Measurements from ENCODE around the gene DNAAF1.

The DNAAF1 gene

DNA sequence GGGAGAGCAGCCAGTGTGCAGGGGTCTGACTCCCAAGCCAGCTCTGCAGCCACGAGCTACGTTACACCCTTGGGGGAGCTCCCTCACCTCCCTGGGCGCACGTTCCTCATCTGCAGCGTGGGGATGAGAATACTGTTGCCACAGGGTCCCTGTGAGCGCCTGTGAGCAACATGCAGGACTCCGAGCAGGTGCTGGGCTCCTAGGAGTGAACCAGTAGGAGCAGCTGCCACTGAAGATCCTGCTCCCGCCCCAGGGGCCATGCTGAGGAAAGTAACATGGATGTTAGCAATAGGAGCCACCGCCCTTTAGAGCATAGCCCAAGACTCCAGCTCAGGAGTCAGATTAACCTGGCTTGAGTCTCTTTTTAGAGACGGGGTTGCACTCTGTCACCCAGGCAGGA, 15.9 kb downstream of the DNAAF1 start:
- DNase-seq (ENCODE audit: low read depth in 3 of 3) = no peak

DNA sequence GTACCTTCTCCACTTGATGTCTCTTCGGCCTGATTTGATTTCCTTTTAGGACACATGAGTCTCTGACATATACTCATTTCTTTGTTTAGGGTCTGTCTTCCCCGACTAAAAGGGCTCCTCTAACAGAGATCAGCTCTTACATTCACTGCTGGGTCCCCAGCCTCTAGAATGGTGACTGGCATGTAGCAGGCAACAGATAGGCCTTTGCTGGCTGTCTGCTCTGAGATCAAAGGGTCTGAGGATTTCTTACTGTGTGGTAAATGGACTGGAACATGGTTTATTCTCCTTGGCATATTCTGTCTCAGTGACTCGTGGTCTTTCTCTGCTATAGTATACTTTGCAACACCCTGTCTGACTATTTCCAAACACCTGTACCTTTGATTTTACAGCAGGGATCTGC, 16.7 kb downstream of the DNAAF1 start:
- no peak for DNase-seq (ENCODE audit: low read depth in 3 of 3)

DNA sequence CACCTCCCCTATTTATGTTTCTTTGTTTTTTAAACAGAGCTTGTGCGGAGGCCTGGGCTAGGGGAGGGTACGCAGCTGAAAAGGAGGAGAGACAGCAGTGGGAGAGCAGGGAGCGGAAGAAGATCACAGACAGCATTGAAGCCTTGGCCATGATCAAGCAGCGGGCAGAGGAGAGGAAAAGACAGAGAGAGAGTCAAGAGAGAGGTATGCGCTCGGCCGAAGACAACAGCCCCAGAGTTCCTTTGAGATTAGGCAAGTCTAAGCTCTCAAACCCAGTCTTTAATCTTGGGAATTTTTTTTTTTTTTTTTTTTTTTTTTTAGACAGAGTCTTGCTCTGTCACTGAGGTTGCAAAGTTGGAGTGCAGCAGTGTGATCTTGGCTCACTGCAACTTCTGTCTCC, 20.6 kb downstream of the DNAAF1 start:
- no peak for DNase-seq (ENCODE audit: low read depth in 3 of 3)

DNA sequence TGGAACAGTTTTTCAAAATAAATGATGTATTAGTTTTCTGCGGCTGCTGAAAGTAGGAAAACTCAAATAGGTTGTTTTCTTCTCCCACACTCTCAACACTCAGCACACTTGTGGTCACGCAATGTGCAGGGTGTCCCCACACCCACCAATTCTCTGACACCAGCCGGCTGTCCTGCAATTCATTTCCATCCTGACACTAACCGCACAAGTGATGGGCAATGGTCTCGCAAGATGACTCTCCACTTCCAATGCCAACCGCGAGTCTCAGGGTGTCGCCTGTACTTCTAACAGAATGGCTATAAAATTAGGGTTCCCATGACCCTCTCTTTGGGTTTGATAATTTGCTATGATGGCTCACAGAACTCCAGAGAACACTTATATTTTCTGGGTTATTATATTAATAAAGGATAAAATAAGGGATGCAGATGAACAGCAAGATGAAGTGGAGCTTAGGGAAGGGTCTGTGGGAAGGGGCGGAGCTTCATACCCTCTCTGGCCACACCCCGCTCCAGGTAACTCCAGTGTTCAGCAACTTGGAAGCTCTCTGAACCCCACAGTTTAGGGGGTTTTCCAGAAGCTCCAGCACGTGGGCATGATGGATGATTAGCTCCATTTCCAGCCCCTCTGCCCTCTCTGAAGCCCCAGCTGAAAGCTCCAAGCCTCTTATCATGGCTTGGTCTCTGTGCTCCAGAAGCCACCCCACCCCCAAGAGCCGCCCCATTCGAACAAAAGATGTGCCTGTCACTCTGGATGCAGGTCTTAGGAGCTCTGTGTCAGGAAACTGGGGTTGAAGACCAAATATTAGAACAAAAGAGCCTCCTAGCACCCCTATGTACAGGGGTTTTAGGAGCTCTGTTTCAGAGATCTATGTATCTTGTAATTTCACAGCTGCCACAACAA, 21.9 kb downstream of the DNAAF1 start:
- no peak for DNase-seq (ENCODE audit: low read depth in 3 of 3)

DNA sequence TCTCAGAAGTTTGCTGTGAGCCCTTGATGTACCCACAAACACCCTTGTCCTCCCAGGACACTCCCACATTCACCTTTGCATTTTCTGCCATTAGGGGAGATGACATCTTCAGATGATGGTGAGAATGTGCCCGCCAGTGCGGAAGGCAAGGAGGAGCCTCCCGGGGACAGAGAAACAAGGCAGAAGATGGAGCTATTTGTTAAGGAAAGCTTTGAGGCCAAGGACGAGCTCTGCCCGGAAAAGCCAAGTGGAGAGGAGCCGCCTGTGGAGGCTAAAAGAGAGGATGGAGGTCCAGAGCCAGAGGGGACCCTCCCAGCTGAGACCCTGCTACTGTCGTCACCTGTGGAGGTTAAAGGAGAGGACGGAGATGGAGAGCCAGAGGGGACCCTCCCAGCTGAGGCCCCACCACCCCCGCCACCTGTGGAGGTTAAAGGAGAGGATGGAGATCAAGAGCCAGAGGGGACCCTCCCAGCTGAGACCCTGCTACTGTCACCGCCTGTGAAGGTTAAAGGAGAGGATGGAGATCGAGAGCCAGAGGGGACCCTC, 24.7 kb downstream of the DNAAF1 start:
- no peak for DNase-seq (ENCODE audit: low read depth in 3 of 3)

DNA sequence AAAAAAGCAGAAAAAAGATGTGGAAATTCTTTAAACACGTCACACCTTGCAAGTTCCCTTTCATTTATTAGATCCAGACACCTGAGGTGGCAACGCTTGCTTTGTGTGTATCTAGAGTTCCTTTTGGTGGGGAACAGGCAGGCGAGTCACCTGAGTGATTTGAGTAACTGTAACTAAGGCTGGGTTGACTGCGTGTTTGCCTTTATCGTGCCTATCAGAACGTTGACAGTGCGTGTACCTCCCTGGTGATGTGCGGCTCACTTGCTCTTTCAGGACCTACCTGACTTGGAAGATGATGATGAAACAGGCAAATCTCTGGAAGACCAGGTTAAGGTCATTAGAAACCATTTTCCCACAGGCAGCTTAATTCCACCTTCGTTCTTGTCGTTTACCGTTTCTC, 29.3 kb downstream of the DNAAF1 start:
- DNase-seq (ENCODE audit: low read depth in 3 of 3) = no peak

DNA sequence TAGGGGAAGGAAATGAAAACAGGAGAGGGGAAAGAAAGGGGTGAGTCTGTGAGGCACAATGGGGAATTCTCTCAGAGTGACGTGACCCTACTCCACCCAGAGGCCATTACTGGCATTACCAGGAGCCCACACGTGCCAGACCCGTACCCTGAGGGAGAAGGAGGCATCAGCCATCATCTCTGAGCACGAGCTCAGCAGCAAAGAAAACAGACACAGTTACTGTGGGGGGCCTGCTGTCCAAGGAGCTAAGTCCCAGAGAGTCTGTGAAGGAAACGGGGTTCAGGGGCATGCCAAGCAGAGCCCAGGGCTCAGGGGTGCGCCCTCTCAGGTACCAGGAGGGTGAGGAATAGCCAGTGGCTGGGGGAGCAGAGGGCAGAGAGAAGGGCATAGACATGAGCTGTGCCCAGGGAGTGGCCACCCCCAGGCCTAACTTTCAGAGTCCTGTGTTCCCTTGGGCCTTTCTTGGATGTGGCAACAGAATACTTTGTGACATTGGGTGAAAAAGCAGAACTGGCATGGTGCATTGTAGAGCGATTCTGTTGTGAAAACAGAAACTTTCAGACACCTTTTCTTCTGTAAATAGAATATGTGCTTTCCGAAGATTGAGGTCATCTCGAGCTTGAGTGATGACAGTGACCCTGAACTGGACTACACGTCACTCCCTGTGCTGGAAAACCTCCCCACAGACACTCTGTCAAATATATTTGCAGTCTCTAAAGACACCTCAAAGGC, 30.4 kb downstream of the DNAAF1 start:
- DNase-seq (ENCODE audit: low read depth in 3 of 3) = peak; percentile 13 to 52 (median 45)

DNA sequence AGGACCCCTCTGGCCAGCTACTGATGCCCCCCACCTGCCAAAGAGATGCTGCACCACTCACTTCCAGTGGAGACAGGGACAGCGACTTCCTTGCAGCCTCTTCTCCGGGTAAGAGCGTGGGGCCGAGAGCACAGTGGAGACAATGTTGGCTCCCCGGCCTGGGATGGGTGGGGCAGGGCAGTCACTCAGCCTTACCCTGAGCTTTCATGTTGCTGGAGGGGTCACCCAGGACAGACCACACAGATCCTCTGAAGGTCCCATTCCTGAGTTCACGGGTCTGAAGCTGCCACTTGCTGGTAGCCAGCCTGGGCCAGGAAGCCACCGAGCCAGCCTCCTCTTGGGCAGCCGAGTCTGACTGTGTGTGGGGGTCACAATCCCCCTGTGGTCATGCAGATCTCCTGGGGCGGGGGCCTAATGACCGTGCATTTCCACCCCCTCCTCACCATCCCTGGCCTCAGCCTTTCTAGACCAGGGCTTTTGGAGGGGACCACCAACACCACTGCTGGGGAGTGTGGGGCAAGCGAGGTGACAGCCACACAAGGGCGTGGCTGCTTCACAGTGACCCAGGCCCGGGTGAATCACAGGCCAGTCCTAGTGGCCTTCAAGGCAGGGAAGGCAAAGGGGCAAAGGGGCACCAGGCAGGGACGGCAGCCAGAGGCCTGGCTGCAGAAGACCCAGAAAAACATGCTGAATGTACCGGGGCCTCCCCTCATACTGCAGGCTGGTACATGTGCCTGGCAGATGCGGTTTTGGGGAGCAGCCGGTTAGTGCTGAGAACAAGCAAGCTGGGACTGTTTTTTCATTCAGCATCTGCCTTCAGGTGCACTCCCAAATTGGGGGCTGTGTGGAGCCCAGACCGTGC, 31.3 kb downstream of the DNAAF1 start:
- DNase-seq (ENCODE audit: low read depth in 3 of 3) = no peak

DNA sequence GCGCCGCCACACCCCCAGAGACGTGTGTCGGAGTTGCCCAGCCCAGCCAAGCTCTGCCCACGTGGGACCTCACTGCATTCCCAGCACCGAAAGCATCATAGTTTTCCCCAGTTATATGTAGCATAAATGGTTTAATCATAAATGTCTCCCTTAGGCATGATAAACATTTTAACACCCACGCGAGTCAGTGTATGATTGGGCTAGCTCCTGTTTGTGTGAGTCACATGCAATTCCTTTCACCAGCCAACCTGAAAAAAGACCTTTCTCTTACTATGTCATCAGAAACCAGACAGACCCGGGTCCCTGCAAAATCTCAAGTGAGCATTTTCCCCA, 32.6 kb downstream of the DNAAF1 start:
- DNase-seq (ENCODE audit: low read depth in 3 of 3) = no peak

DNA sequence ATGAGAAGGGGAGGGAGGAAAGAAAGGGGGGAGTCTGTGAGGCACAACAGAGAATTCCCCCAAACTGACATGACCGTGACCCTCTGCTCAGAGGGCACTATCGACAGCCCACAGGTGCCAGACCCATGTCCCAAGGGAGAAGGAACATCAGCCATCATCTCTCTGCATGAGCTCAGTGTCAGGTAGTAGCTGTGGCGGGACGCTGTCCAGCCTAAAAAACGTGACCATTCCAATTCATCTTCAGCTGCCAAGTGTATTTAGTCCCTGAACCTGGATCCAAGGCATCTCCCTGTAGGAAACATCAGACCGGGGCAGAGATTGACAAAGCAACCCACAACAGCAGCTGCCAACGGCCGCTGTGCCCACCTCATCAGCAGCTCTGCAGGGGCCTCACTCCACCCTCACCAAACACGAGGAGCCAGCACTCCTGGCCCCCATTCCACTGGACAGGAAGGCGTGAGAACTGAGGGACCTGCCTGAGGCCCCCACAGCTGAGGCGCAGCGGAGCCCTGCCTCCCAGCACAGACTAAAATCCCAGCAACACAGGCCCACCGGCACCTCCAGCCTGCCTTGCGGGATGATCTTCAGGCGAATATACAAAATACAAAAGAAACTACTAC, 33.1 kb downstream of the DNAAF1 start:
- no peak for DNase-seq (ENCODE audit: low read depth in 3 of 3)

DNA sequence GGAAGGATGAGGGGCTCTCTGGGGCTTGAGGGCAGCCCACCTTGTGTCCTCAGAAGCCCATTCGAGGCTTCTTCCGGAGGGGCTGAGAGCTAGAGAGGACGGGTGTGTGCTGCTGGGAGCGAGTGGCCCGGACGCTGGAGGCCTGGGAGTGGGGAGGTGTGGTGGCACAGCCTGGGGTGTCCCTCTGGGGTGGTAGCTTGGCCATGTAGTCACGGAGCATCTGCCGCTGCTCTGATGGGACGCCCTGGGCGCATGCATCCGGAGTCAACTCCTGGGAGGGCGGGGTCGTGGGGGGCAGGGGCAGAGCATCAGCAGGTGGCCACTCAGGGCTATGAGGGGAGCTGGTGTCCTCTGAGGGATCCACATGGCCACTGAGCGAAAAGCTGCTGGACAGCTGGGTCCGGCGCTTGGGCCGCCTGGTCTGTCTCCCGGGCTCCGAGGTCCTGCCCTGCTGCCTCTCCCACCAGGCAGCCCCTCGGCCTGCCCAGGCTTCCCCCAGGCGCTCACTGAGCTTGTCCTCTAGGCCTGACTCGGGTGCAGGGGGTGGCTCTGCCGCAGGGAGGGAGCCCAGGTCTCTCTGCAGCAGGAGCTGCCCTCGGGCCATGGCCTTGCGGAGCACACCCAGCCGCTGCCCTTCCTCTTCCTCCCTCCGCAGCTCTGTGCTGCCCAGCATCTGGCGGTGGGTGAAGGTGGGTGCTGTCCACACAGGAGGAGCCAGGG, 33.9 kb downstream of the DNAAF1 start:
- DNase-seq (ENCODE audit: low read depth in 3 of 3) = no peak

DNA sequence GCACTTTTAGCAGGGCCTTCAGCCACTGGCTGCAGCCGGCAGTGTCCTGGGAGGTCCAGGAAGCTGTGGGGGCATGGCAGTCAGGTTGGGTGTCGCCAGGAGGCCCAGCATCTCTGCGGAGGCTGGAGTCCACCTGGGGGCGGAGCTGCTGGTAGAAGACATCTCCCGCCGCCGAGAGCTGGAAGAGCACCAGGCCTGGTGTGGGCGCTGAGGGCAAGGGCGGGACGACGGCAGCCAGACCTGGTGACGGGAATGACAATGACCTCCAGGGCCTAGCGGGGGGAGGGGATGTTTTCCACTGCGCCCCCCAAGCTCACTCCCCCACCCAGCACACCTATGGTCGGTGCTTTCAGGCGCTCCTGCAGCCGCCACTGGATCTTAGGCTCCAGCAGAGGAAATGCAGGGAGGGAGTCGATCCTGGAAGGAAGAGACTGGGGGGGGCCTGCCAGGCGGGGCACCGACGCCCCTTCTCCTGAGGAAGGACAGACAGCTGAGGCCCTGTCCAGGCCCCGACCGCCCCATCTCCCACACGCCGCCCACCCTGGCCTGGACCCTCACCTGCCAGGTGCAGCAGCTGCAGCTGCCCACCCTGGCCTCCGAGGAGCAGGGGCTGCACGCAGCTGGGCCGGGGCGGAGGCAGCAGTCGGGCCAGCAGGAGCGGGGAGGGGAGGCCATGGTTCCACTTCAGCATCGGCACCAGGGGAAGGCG, 34.7 kb downstream of the DNAAF1 start:
- no peak for DNase-seq (ENCODE audit: low read depth in 3 of 3)

DNA sequence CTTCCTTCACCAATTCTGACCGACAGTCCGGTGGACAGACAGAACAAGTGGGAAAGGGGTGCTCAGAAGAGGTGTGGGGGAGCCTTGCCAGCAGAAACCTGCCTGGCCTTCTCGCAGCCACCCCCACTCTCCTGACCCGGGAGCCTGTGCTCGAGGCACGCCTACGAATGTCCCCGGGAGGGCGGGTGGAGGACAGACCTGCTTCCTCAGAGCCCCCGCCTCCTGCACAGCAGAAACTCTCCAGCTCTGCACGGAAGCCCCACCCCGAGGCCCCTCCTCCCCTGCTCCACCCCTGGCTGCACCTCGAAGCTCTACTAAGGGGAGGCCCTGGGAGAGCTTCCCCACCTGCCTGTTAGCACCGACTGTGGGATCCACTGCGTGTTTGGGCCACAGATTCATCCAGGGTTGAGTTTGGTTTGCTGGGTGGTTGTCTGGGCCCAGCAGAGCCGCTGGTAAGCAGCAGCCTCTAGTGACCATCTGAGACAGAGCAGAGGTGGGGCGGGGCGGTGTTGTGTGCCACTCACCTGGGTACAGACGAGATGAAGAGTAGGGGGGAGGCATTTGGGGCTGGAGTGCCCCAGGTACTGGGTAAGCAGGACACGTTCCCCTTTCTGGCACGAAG, 35.5 kb downstream of the DNAAF1 start:
- DNase-seq (ENCODE audit: low read depth in 3 of 3) = no peak

DNA sequence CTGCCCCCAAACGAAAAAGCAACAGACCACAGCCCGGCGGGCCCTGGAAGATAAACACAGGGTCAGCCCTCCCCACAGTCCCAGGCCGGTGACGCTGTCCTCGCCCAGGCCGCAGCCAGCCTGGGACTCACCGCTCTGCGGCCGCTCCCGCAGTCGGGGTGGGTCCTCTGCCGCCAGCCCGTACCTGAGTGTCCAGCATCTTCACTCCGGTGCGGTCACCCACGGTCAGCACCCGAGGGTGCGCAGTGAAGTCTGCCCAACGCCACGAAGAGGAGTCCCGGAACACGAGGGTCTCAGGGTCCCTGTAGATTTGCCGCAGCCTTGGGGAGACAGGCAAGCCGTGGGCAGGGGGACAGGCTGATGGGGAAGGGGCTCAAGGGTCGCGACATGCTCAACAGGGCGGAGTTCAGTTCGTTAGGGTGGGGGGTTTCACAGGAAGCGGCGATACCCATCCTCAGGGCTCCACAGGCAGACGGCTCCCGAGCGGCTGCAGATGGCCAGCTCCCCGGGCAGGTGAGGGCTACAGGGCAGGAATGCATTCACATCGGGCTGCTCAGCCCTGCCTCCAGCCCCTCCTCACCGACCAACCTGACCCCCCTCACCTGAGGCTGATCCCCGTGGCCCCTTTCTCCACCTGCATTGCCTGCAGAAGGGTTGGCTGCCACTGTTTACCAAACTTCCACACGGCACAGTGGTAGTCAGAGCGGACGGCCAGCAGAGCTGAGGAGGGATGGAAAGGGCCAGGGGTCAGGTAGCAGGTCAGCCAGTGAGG, 36.2 kb downstream of the DNAAF1 start:
- DNase-seq (ENCODE audit: low read depth in 3 of 3) = no peak

DNA sequence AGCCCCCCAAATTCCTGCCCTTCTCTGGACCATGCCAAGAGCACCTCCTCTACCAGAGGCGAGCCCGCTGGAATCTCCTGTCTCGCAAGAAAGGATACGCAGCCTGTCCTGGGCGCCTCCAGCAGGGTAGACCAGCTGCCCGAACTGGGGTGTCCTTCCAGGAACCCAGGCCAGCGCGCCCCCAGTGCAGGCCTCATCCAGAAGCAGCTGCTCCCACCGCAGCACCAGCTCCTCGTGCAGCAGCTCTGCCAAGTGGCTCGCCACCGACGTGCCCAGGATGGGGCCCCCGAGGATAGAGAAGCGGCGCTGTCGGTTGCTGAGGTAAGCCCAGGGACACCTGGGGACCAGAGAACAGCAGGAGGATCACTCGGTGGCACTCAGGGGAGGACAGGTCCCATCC, 37.0 kb downstream of the DNAAF1 start:
- DNase-seq (ENCODE audit: low read depth in 3 of 3) = no peak

DNA sequence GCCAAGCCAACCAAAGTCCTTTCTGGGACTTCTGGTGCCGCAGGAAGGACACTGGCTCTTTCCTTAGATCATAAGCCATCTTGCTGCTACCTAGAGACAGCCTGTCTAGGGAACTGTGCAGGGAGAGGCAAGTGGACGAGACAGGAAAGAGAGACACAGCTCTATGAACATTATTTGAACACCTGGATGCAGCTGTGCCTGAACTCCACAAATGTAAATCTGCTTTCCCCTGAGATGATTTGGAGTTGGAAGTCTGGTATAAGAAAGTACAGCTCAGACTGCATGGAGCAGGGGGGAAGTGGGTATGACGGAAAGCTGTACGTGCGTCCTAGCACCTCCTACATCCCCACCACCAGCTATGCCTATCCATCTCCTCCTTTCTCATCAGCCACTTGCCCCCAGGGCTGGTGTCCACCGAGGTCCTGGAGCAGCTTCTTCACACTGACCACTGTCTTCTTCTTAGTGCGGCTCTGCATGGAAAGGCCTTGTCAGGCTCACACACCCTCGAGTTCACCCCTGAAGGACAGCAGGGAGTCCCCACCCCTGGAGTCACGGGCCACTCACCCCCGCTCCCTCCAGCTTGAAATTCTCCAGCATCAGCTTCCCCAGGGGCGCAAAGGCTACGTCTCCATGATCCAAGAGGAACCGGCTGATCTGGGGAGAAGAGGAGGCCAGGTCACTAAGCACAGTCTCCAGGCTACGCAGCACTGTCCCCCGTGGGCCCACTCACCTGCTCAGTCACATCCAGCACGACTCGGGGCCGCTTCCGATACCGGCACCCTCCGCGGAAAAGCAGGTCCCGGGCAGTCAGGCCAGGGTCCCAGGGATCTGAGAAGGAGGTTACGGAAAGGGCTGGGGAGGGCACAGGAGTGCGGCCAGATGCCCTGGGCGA, 37.8 kb downstream of the DNAAF1 start:
- DNase-seq (ENCODE audit: low read depth in 3 of 3) = no peak

DNA sequence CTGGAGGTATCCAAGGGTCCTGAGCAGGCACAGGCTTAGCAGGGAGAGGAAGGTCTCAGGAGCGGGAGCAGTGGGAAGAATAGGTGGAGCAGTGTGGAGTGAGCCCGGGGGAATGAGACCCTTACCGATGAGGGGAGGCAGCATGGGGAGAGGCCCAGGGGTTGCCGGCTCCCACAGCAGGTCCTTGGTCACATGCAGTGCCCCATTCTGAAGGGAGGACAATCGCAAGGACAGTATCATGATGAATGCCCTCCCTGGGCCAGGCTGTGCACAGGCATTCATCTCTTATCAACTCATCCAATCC, 38.4 kb downstream of the DNAAF1 start:
- no peak for DNase-seq (ENCODE audit: low read depth in 3 of 3)

DNA sequence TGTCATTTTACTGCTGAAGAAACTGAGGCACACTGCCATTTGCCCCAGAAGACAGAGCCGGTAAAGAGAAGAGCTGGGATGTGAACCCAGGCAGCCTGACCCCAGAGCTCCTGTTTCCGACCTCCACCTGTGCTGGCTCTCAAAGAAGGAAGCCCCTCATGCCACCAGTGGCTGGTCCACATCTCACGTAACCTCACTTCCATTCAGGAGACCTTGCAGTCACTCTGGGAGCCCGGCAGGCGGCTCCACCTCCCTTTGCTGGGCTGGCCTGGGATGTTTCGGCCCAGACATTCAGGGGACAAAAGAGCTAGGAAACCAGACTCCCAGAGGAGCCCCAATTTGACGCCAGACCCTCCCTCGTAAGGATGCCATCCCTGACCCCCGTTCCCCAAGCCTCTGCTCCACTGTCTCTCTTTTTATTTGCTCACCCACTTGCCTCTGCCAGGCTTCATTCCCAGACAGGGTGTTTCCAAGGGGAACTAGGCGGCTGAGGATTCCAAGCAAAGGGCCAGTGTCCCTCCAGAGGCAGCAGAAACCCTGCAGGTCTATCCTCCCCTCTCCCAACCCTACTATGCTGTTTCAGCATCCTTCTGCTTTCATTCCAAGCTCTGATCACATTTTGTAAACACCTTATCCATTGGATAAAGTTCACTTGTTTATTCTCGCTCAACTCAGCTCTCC, 38.9 kb downstream of the DNAAF1 start:
- DNase-seq (ENCODE audit: low read depth in 3 of 3) = no peak
